K562 (cell line): ENCODE data around the gene NME9. TPM values are rescaled to one million over a fixed set of nuclear protein-coding genes. Genes with fewer than 3 reads are reported as not detected.

ENCODE experiments used
- AFF4 ChIP-seq: sonication (generic); formaldehyde crosslinking; IDR thresholded peaks from 2 replicates; pipeline ENCODE4 v1.8.0; 2023; ENCODE audit warnings: mild to moderate bottlenecking, missing genetic modification reagents
- CBX8 ChIP-seq: fragments of 200-600 bp; sonication (generic); IDR thresholded peaks from 2 replicates; pipeline ENCODE4 v1.6.1; 2012; ENCODE audit warnings: borderline replicate concordance, mixed run types, low read depth, mild to moderate bottlenecking, moderate library complexity, mixed read lengths, low read length, control low read depth, inconsistent platforms; ENCODE audit not compliant: poor library complexity, severe bottlenecking; ENCODE audit errors: extremely low read depth
- CLOCK ChIP-seq: fragments of 250-450 bp; sonication (Bioruptor Pico); IDR thresholded peaks from 2 replicates; pipeline ENCODE4 v1.4.0; 2020; ENCODE audit warnings: mild to moderate bottlenecking, moderate library complexity, borderline replicate concordance
- E2F5 ChIP-seq: sonication (generic); formaldehyde crosslinking; IDR thresholded peaks from 2 replicates; pipeline ENCODE4 v1.8.0; 2022; ENCODE audit warnings: mild to moderate bottlenecking, missing genetic modification reagents
- KAT2B ChIP-seq: IDR thresholded peaks from one replicate; pipeline ENCODE4 v1.6.1; 2012; ENCODE audit warnings: low read depth, mild to moderate bottlenecking, control low read depth, inconsistent platforms, low read length, moderate library complexity
- MAX ChIP-seq: sonication (generic); formaldehyde crosslinking; IDR thresholded peaks from 2 replicates; pipeline ENCODE4 v1.9.0; 2022; ENCODE audit warnings: mild to moderate bottlenecking, missing genetic modification reagents
- MBD2 ChIP-seq: sonication (generic); IDR thresholded peaks from 2 replicates; pipeline ENCODE4 v1.6.1; 2016; ENCODE audit warnings: low read depth, borderline replicate concordance
- MEF2A ChIP-seq: IDR thresholded peaks from 2 replicates; pipeline ENCODE4 v1.6.1; 2011; ENCODE audit warnings: low read depth, mild to moderate bottlenecking, low read length, moderate library complexity; ENCODE audit not compliant: control insufficient read depth
- NFIC ChIP-seq: fragments of 450-650 bp; IDR thresholded peaks from 2 replicates; pipeline ENCODE4 v1.6.1; 2017; ENCODE audit warnings: mild to moderate bottlenecking, inconsistent platforms
- NFXL1 ChIP-seq: fragments of 450-650 bp; formaldehyde crosslinking; IDR thresholded peaks from 2 replicates; pipeline ENCODE4 v1.4.0; 2021; ENCODE audit warnings: mild to moderate bottlenecking
- PCBP2 ChIP-seq: fragments of 200-400 bp; formaldehyde crosslinking; IDR thresholded peaks from 2 replicates; pipeline ENCODE4 v1.6.1; 2018; ENCODE audit warnings: low read length, low read depth, mild to moderate bottlenecking, moderate library complexity; ENCODE audit not compliant: poor library complexity, severe bottlenecking
- SMARCA5 ChIP-seq: fragments of 450-650 bp; IDR thresholded peaks from 2 replicates; pipeline ENCODE4 v1.6.1; 2016
- TAF7 ChIP-seq: fragments of 450-650 bp; IDR thresholded peaks from 2 replicates; pipeline ENCODE4 v1.6.1; 2016; ENCODE audit warnings: missing genetic modification characterization, missing compliant biosample characterization
- ZNF197 ChIP-seq: fragments of 200-800 bp; sonication (Bioruptor generic); IDR thresholded peaks from 2 replicates; pipeline ENCODE4 v1.6.1; 2016; ENCODE audit warnings: low read depth, missing genetic modification characterization, missing compliant biosample characterization
- ZNF408 ChIP-seq: fragments of 250-450 bp; sonication (Bioruptor Pico); IDR thresholded peaks from 2 replicates; pipeline ENCODE4 v1.4.0; 2020; ENCODE audit warnings: low read depth, mild to moderate bottlenecking, moderate library complexity
- ZNF764 ChIP-seq: fragments of 250-450 bp; sonication (Bioruptor Pico); IDR thresholded peaks from 2 replicates; pipeline ENCODE4 v1.4.0; 2020; ENCODE audit warnings: low read depth, mild to moderate bottlenecking, moderate library complexity
- polyA plus RNA-seq, 8 experiments: library from polyadenylated mRNA; depleted of rRNA in 4 of 8; stranded (reverse) in 5 of 8; unstranded in 3 of 8; fragments of >200 nt; fragmentation: Nextera tagmentation in 2 of 8; fragmentation: Illumina TruSeq in 1 of 8; extraction: Ambion mirVana in 2 of 8; extraction: Trizol in 1 of 8; gene quantifications; 2 replicates each; pipeline versions ENCODE4 v1.2.1 to v1.2.3, GENCODE V29; 2011 to 2014; ENCODE audit warnings: inconsistent platforms in 1 of 8, missing spikeins in 1 of 8
- total RNA-seq, 7 experiments: library from RNA; depleted of rRNA in 6 of 7; stranded (reverse); fragments of >200 nt in 6 of 7; fragmentation: Illumina TruSeq in 2 of 7; extraction: Trizol in 2 of 7; gene quantifications; 2 replicates each; pipeline versions ENCODE4 v1.2.1 to v1.2.3, GENCODE V29; 2011 to 2021; ENCODE audit warnings: low replicate concordance in 1 of 7

Gene NME9
- total and polyA plus RNA-seq, 9 of the 15 experiments (the other 6 are each of a cell fraction or from before 2014, with no cell fraction given) = 0.05 to 0.15 (median 0.13) TPM; not detected in 6

- TF ChIP-seq MAX (CRISPR knock-in tag) (no peak), SMARCA5 (no peak), ZNF197 (no peak), NFIC (no peak), PCBP2 (no peak), ZNF764 (CRISPR knock-in tag) (no peak), CLOCK (CRISPR knock-in tag) (no peak), ZNF408 (no peak), AFF4 (CRISPR knock-in tag) (no peak), NFXL1 (no peak), TAF7 (tag) (no peak), MEF2A (no peak), CBX8 (no peak), MBD2 (no peak), E2F5 (CRISPR knock-in tag) (no peak), KAT2B (no peak)
Measured at GRCh38 chr3:138361561-138361971, 31.9 kb upstream of the NME9 start (continued).
